SHP77 (cell line): ENCODE data around the gene VOPP1.
"Not testable (repeated sequence)": the region's sequence is repeated elsewhere in the genome, so short reads cannot be mapped to it uniquely, and the experiment has no call there.

Source experiments
- DNase-seq, 2 experiments: peaks; one replicate each; lab custom pipeline; 2025; lab: John Stamatoyannopoulos, UW

VOPP1 gene

GRCh38 chr7:55510206-55510605 is 62.1 kb downstream of the VOPP1 start:
- not testable (repeated sequence) for DNase-seq

DNA sequence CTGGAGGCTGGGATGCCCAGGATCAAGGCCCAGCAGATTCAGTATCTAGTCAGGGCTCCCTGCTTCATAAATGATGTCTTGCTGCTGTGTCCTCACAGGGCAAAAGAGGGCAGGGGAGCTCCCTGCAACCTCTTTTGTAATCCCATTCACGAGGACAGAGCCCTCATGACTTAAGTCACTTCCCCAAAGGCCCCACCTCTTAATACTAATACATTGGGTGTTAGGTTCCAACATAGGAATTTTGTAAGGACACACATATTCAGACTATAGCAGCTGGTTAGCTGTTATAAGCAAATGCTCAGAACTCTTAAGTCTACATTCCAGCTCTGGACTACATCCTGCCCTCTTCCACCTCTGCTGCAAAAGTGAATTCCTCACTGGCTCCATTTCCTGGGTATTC is 63.0 kb downstream of the VOPP1 start:
- no peak for DNase-seq

- DNase-seq: no peak
Observed at GRCh38 chr7:55508221-55509011, 63.9 kb downstream of the VOPP1 start.

- no peak for DNase-seq
Observed at GRCh38 chr7:55507743-55508142, 64.6 kb downstream of the VOPP1 start.

DNA sequence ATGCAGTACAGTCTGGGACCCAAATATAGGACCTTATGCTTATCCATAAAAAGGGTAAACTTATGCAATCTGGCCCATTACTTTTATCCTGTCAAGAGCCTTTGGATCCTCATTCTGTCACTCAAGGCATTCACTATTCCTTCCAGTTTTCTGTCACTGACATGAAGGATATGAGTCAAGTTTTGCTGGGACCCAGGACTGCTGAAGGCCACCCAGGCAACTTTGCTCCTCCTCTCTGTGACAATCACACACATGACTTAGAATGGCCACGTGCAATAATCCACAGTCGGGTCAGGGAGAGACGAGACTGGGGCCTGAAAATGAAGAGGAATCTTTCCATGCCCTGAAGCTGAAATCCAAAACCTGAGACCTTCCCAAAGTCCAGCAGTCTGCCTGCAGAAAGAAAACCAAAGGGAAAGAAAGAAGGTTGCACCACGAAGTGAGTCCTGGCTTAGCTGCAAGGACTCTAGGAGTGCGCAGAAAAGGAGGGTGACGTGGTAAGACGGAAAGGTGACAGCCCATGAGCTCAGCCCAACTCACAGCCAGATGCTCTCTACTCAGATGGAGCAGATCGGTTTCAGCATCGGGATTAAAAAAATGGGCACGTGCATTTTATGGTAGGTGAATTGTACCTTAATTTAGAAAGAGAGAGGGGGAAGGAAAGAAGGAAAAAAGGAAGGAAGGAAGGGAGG is 67.2 kb downstream of the VOPP1 start:
- no peak for DNase-seq

- no peak for DNase-seq
Observed at GRCh38 chr7:55504093-55504859, 68.0 kb downstream of the VOPP1 start.

GRCh38 chr7:55502858-55503440 is 69.4 kb downstream of the VOPP1 start:
- no peak for DNase-seq

DNA sequence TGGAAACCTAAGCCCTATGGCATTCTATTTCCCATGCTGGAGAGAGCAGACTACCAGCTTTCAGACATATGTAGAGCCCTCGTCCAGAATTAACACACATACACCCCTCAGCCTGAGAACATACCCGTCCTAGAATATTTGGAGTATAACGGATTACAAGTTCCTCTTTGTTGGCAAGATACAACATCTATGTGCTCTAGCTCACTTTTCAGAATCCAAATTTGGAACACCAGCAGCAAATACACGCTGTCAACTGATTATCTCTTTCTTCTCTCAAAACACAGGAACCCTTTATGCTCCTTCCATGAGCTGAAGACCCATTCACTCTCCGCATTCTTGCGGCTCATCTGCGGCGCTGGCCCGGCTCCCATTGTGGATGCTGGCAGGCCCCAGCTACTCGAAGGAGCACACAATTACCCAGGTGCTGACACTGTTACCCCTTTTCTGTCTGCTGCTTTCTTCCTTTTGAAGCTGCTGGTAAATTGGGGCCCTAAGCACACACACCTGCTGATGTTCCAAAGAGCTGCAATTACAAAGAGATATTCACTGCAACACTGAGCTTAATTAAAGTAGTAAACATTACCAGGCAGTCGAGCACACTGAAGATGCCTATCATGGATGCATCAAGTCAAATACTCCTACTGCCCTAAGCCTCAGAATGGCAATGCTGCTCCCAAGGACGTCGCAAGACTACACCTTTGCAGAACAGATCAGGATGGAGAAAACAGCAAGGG is 70.0 kb downstream of the VOPP1 start:
- DNase-seq: no peak

- no peak for DNase-seq
Observed at GRCh38 chr7:55501611-55502010, 70.7 kb downstream of the VOPP1 start.

DNA sequence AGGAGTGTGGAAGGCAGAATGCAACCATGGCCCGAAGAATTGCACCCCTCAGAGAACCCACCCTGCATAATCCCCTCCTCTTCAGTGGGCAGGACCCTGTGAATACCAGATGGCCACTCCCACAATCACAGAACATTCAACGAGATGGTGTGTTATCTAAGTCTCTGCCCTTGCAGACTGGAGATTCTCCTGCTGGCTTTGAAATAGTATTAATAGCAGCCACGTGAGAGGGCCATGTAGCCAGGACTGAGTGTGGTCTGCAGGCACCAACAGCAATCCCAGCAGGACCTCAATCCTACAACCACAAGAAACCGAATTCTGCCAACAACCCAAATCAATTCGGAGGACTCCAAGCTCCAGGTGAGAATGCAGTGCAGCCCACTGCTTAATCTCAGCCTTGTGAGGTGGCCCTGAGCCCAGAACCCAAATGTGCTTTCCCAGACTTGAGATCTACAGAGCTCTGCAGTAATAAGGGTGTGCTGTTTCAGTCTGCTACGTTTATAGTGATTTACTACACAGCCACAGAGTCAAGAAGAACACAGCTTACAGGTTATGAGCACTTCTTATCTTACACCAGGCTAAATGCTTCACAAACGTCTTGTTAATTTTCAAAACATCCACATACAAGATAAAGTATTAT is 72.1 kb downstream of the VOPP1 start:
- no peak for DNase-seq

DNA sequence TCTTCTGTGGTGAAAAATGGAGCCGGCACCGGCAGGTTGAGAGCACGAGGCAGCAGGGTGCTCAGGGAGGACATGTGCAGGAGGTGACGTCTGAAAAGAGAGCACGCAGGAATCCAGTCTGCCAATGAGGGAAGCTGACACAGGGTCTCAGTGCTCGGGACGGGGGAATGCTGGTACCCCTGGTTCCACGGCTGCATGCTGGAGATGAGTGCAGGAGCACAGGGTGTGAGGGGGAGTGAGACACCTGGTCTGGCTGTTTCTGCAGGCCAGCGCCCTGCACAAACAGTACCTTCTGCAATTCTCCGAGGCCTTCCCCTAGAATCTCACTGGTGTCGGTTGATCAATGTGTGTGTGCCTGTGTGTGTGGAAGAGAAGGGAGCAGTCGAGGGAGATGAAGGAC is 72.7 kb downstream of the VOPP1 start:
- DNase-seq: no peak

- no peak for DNase-seq
Observed at GRCh38 chr7:55498770-55499169, 73.5 kb downstream of the VOPP1 start.

- no peak for DNase-seq
Observed at GRCh38 chr7:55498142-55498541, 74.2 kb downstream of the VOPP1 start.

DNA sequence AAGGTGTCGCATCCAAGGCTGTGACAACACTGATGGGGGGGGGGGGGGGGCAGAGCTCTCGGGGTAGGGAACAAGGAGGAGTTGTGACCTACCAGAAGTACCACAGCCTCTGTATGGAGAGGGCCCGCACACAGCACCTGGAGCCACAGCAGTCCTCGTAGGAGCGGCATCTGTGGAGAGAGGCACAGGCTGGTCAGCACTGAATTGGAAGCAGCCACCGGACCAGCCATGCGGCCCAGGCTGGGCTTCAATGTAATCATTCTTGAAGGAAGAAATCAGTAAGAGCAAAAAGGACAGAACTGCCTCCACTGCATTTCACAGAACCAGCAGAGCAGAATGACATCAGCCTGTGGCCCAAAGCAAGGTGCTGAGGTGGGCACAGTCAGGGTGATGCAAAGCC is 74.8 kb downstream of the VOPP1 start:
- DNase-seq: no peak

- DNase-seq: no peak
Observed at GRCh38 chr7:55496906-55497305, 75.4 kb downstream of the VOPP1 start.

- DNase-seq: no peak
Observed at GRCh38 chr7:55494951-55495350, 77.4 kb downstream of the VOPP1 start.

- no peak for DNase-seq
Observed at GRCh38 chr7:55493408-55493807, 78.9 kb downstream of the VOPP1 start.

- DNase-seq: no peak
Observed at GRCh38 chr7:55491346-55491745, 81.0 kb downstream of the VOPP1 start.

DNA sequence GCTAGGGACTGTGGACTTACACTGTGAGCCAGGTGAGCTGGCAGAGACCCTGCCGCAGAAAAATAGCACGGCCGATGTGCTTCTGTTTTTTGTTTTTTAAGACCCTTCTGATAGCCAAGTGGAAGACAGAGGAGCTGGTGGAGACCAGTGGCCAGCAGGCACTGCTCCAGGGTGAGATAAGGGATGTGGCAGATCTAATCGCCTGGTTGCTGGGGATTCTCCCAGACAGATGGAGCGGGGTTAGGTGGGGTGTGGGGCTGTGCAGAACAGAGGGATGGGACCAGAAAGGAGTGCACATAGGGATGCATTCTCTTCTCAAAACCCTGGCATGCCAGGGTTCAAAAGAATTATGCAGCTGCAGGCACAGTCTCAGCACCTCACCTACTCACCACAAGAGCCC is 82.2 kb downstream of the VOPP1 start:
- no peak for DNase-seq

- no peak for DNase-seq
Observed at GRCh38 chr7:55489552-55489951, 82.8 kb downstream of the VOPP1 start.

- no peak for DNase-seq
Observed at GRCh38 chr7:55488804-55489340, 83.4 kb downstream of the VOPP1 start.
